Cardiac fibroblast (primary cell): ENCODE measurements around the gene ZER1.

ENCODE experiments used
- DNase-seq, 2 donors: peaks; one replicate each; pipeline versions ENCODE4 v3.0.0 to v3.0.0-alpha.2; 2010; ENCODE audit warnings: low read depth in 2 of 2
- H3K4me3 ChIP-seq, 2 donors: replicated peaks in 1 of 2; 1 replicate in 1 of 2; 2 replicates in 1 of 2; pipeline ENCODE4 v1.5.1; 2011; ENCODE audit warnings: low read depth in 2 of 2, low read length in 2 of 2, mild to moderate bottlenecking in 2 of 2, moderate library complexity in 1 of 2
- TF ChIP-seq, protein P1 (sequence below): IDR thresholded peaks from one replicate; pipeline ENCODE4 v1.5.1; 2011; ENCODE audit warnings: low read depth, mild to moderate bottlenecking, low read length, inconsistent platforms

Gene ZER1

DNA sequence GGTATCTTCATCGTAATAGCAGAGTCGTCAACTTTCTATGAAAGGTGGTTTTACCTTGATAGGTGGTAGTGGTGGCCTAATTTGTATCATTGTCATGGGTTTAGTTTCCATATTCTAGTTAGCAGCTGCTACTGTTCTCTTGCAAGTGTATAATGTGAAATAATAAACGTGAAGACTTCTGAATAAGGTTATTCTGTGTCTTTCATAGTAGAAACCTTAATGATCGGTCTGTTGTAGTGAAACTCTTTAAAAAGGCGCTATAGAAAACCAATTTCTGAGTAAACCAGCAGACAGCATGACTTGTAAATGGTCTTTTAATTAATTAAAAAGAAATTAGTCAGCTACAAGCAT, 81.1 kb downstream of the ZER1 start:
- H3K4me3 ChIP-seq = peak overlapping the region; percentile 88 to 89
- TF ChIP-seq, protein P1, sequence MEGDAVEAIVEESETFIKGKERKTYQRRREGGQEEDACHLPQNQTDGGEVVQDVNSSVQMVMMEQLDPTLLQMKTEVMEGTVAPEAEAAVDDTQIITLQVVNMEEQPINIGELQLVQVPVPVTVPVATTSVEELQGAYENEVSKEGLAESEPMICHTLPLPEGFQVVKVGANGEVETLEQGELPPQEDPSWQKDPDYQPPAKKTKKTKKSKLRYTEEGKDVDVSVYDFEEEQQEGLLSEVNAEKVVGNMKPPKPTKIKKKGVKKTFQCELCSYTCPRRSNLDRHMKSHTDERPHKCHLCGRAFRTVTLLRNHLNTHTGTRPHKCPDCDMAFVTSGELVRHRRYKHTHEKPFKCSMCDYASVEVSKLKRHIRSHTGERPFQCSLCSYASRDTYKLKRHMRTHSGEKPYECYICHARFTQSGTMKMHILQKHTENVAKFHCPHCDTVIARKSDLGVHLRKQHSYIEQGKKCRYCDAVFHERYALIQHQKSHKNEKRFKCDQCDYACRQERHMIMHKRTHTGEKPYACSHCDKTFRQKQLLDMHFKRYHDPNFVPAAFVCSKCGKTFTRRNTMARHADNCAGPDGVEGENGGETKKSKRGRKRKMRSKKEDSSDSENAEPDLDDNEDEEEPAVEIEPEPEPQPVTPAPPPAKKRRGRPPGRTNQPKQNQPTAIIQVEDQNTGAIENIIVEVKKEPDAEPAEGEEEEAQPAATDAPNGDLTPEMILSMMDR = no peak
- DNase-seq = no peak

DNA sequence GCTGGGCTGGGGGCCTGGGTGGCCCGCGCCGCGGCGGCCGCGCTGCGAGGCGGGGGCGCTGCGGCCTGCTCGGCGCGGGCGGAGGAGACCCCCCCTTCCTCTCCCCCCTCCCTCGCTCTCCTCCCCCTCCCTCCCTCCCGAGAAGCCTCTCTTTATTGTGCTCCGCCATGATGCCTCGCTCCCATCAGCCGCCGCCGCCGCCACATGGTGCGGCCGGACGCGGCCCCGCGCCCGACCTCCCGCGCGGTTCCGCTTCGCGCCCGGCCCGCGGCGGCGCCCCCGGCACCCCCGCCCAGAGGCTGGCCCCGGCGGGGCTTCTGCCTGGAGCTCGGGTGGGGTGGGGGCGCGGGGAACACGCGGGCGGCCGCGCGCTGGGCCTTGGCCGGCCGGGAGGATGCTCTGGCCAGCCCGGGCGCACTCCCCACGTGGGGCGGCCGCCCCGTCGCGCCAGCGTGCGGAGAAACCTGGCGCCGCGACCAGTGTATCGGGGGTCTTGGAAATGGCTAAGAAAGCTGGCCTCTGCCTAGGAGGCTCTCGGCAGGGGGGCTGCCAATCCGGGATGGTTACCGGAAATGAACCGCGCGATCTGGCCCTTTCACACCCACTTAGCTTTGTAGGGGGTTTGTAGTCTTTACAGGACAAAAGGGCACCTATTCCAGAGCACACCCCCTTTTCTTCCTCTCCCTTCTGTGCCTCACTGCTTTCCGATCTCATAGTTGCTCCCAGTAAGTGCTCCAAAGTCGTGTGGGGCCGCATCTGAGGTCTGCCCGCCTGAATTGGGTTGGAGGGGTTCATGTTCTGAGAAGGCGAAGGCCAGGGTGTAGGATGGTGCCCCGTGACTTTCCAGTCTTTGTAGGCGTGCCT, 81.7 kb downstream of the ZER1 start:
- TF ChIP-seq, protein P1 = no peak
- H3K4me3 ChIP-seq = peak overlapping the region; percentile 88 to 89
- peak; percentile 42 to 51 for DNase-seq

DNA sequence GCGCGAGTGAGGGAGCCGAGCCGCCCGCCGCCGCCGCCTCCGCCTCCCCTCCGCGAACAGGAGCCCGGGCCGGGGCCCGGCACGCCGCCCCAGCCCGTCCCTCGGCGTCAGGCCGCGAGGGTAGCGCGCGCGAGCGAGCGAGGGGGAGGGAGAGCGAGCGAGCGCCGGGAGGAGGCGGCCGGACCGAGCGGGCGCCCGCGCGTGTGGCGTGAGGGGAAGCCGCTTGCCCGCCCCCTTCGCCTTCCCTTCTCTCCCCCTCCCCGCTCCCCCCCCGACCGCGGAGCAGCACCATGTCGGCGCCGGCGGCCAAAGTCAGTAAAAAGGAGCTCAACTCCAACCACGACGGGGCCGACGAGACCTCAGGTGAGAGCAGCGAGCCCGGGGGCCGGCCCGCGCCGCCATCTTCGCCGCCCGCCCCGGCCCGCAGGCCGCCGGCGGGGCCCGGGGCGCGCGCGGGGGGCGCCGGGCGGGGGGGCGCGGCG, 82.4 kb downstream of the ZER1 start:
- peak overlapping the region; percentile 48 to 89 for H3K4me3 ChIP-seq
- TF ChIP-seq, protein P1 = no peak
- peak in 1 of 2 donors; percentile 64 for DNase-seq

DNA sequence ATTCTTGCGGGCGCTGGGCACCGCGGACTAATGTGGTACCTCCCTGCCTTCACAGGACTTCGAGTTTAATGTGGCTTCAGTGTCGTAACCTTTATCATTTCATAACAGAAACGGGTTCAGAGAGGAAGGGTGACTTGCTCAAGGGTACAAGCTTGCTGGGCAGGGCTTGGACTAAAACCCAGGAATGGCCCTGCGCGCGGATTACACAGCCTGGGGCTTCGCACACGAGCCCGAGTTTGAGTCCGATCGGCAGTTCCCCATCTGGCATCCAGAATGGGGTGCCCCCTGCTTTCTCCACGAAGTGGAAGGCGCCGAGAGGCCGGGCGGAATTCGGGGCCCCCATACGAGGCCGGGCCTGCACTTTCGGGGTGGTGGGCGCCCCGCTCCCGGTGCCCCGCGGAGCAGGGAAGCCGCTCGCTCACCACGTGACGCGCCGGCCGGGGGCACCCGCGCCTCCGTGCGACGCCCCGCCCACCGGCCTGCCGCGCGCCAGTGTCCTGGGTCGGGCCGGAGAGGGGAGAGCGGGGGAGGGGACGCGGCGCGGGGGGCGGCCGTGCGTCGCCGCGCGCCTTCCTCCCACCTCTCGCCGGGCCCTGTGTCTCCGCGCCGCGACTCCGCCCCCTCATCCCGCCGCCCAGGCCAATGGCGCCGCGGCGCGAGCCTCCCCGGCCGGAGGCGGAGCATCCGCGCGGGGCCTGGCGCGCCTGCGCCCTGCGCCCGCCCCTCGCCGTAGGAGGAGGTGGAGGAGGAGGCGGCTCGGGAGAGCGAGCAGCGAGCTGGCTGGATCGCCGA, 83.0 kb downstream of the ZER1 start, which contains the start of gene SET:
Gene SET (plus strand): TSS at position 722 of the 792 bp plus-strand sequence. CDS start 361 bp downstream, outside the sequence.
- peak within 1 kb of the TSS; percentile 88 to 89 for H3K4me3 ChIP-seq
- peak; percentile 89 to 96 for DNase-seq
- TF ChIP-seq, protein P1 = no peak

DNA sequence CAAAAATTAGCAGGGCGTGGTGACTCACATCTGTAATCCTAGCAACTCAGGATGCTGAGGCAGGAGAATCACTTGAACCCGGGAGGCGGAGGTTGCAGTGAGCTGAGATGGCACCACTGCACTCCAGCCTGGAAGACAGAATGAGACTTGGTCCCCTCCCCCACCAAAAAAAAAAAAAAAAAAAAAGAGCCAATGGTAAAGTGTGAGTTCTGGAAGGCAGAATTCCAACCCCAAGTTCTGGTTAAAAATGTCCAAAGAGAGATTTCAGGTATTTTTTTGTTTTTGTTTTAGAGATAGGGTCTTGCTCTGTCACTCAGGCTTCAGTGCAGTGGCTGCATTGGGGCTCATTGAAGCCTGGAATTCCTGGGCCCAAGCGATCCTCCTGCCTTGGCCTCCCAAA, 84.3 kb downstream of the ZER1 start:
- TF ChIP-seq, protein P1 = no peak
- no peak for DNase-seq
- H3K4me3 ChIP-seq = no peak overlapping the region

DNA sequence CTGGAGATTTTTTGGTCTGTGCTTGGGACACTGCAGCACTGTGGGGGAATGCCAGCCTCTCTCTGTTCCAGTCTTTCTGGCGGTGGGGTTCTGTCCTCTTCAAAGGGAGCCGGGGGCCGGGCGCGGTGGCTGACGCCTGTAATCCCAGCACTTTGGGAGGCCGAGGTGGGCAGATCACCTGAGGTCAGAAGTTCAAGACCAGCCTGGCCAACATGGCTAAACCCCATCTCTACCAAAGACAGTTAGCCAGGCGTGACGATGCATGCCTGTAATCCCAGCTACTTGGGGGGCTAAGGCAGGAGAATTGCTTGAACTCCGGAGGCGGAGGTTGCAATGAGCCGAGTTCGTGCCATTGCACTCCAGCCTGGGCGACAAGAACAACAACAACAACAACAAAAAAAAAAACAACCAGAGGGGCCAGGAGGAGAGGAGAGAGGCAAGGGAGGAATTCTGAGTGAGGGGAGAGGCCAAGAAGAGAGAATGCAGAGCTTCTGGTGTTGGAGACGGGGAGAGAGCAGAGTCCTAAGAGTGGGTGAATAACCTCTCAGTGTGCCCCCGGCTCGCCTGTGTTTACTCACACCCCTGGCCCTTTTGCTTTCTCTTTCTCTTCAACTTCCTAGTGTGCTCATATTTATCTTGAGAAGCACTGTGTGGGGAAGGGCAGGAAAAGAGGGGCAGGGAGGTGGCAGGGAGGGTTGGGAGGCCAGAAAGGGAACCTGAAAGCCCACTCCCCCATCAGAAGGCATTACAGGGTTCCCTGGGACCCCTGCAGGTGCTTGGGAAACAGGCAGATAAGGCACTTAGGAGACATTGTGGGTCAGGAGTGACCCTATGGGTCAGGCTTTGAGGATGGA, 85.9 kb downstream of the ZER1 start:
- TF ChIP-seq, protein P1 = no peak
- no peak overlapping the region for H3K4me3 ChIP-seq
- DNase-seq = peak in 1 of 2 donors; percentile 22
